Skeletal muscle tissue (tissue), 4 donors: ENCODE measurements around the gene CNTFR. TPM values are rescaled to one million over a fixed set of nuclear protein-coding genes. Genes with fewer than 3 reads are reported as not detected.

Source experiments
- H3K27ac ChIP-seq: one replicate; pipeline ENCODE4 v1.7.0; 2013; ENCODE audit warnings: mild to moderate bottlenecking, low read depth, low read length, inconsistent platforms
- H3K27me3 ChIP-seq, 3 donors: one replicate each; pipeline ENCODE4 v1.7.0; 2013; ENCODE audit warnings: low read length in 3 of 3; ENCODE audit not compliant: control insufficient read depth in 3 of 3, insufficient read depth in 3 of 3
- H3K36me3 ChIP-seq, 3 donors: one replicate each; pipeline ENCODE4 v1.7.0; 2013; ENCODE audit warnings: low read length in 3 of 3; ENCODE audit not compliant: control insufficient read depth in 3 of 3, insufficient read depth in 3 of 3
- H3K4me1 ChIP-seq, 3 donors: one replicate each; pipeline ENCODE4 v1.7.0; 2013; ENCODE audit warnings: low read length in 3 of 3, mild to moderate bottlenecking in 3 of 3; ENCODE audit not compliant: control insufficient read depth in 3 of 3, insufficient read depth in 3 of 3
- H3K4me3 ChIP-seq, 3 donors: one replicate each; pipeline ENCODE4 v1.7.0; 2013; ENCODE audit warnings: low read length in 3 of 3
- H3K9ac ChIP-seq, 3 donors: one replicate each; pipeline ENCODE4 v1.7.0; 2013; ENCODE audit warnings: low read length in 3 of 3, mild to moderate bottlenecking in 3 of 3, moderate library complexity in 2 of 3, low read depth in 1 of 3
- H3K9me3 ChIP-seq, 3 donors: one replicate each; pipeline ENCODE4 v1.7.0; 2013; ENCODE audit warnings: low read length in 3 of 3; ENCODE audit not compliant: control insufficient read depth in 3 of 3
- total RNA-seq: library from RNA; depleted of rRNA; stranded (reverse); fragments of >200 nt; gene quantifications from one replicate; pipeline ENCODE4 v1.2.3, GENCODE V29; 2014
- donor health status: Osteomylitis.

The CNTFR gene
- total RNA-seq, 1 donor from 2014 or later, result 3.1 TPM

DNA sequence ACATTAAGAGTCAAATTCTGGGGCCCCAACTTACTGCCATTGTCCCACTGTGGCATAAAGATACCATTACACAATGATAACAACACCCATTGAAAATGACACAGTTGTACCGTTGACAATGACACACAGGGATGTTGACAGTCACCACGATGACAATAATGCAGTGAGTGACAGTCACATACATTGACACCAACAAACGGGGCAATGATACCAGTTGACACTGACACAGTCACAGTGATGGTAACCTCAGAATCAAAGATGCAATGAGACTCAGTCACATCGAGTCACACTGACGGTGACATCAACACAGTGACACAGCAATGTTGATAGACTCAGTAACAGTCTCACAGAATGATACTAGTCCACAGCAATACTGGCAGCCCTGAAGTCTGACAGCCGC is 16.9 kb downstream of the CNTFR start:
- no peak overlapping the region for H3K4me3 ChIP-seq
- peaks cover 25 to 41% (median 39%) of the 10 kb centered on the region in 3 donors for H3K4me1 ChIP-seq
- peaks cover 0 to 13% (median 0%) of the 10 kb centered on the region in 3 donors for H3K27me3 ChIP-seq
- H3K9ac ChIP-seq, result no peak overlapping the region
- H3K9me3 ChIP-seq, result no peaks in the 10 kb centered on the region
- peaks cover 0 to 5% (median 0%) of the 10 kb centered on the region in 3 donors for H3K36me3 ChIP-seq
- H3K27ac ChIP-seq, result no peak overlapping the region

DNA sequence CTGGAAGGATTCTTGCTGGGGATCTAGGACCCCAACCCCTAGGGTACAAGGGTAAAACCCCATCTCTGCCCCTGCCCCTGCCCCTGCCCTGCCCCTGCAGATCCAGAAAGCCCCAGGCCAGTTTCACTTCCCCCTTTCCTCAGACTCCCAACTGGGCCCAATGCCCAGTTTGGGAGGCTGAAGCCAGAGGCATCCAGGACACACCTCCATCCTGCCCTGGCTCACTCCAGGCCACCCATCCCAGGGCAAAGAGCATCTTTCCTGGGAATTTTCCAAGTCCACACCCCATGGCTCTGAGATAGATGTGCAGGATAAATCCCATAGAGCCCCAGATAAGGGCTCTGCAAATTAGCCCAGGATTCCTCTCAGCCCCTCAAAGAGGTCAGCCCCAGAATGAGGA is 17.4 kb downstream of the CNTFR start:
- Histone ChIP-seq H3K4me3 (no peak overlapping the region), H3K9ac (no peak overlapping the region), H3K36me3 (peaks cover 0 to 5% (median 0%) of the 10 kb centered on the region in 3 donors), H3K9me3 (no peaks in the 10 kb centered on the region), H3K4me1 (peaks cover 28 to 46% (median 44%) of the 10 kb centered on the region in 3 donors), H3K27ac (no peak overlapping the region), H3K27me3 (peaks cover 0 to 11% (median 0%) of the 10 kb centered on the region in 3 donors)

DNA sequence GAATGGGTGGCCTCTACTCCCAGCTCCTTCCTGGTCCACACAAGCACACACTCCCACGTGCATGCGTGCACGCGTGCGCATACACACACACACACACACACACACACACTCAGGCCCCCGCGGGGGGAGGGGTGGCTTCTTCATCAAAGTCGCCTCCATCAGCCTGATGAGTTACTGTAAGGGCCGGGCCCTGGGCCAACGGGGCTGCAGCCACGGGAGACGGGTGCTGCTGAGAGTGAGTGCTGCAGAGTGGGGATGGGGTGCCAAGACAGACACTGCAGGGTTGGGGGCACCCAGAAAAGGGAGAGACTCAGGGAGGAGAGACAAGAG is 18.1 kb downstream of the CNTFR start:
- Histone ChIP-seq H3K27me3 (peaks cover 0 to 6% (median 0%) of the 10 kb centered on the region in 3 donors), H3K4me1 (peaks cover 30 to 53% (median 49%) of the 10 kb centered on the region in 3 donors), H3K4me3 (no peak overlapping the region), H3K27ac (no peak overlapping the region), H3K36me3 (peaks cover 0 to 5% (median 0%) of the 10 kb centered on the region in 3 donors), H3K9ac (peak overlapping the region in 2 of 3 donors; percentile 39 to 57), H3K9me3 (no peaks in the 10 kb centered on the region)

DNA sequence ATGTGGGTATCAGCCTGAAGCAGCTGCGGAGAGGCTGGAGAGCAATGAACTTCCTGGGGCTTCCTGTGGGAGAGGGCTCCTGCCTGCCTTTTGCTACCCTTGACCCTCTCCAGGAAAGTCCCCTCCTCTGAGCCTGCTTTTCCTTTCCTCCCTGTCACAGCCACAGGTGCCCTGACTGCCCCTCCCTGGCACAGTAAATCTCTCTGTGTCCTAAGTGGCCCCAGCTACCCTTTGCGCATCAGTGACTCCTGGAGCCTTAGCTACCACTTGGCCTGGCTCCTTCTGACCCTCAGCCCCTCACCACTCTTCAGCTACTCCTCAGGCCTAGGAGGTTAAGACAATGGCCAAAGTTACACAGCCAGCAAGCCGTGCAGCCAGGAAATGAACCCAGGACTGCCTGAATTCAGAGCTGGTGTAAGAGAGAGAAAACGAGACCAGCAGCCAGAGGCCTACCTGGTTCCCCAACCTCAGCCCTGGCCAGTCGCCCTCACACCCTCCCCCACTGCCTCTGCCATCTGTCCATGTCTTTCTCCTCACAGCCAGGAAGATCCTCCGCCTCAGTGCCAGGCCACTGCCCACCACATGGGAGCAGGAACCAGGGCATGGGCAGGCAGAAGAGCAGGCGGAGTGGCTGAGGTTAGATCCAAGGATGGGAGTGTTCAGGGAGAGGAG is 18.6 kb downstream of the CNTFR start:
- H3K27me3 ChIP-seq, result peaks cover 0 to 7% (median 0%) of the 10 kb centered on the region in 3 donors
- peak overlapping the region; percentile 36 for H3K27ac ChIP-seq
- H3K9me3 ChIP-seq, result no peaks in the 10 kb centered on the region
- peaks cover 0 to 4% (median 0%) of the 10 kb centered on the region in 3 donors for H3K36me3 ChIP-seq
- peak overlapping the region in 2 of 3 donors; percentile 39 to 57 for H3K9ac ChIP-seq
- H3K4me3 ChIP-seq, result no peak overlapping the region
- peaks cover 30 to 53% (median 49%) of the 10 kb centered on the region in 3 donors for H3K4me1 ChIP-seq

DNA sequence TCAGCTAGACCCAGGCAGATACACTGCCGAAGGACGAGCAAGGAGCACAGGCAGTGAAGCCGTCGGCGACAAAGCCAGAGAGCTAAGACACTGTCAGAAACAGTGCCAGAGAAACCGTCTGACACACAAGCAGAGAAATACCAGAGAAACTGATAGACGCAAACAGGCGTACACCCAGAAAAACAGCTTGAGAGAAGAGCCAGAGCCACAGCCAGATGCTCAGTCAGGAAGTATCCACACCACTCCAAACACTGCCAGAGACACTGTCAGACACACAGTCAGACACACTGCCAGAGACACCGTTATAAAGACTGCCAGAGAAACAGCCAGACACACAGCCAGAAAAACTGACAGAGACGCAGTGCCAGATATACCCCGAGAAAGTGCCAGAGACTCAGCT is 19.1 kb downstream of the CNTFR start:
- Histone ChIP-seq H3K9me3 (no peaks in the 10 kb centered on the region), H3K27ac (peak overlapping the region; percentile 36), H3K27me3 (peaks cover 0 to 7% (median 0%) of the 10 kb centered on the region in 3 donors), H3K4me3 (no peak overlapping the region), H3K36me3 (peaks cover 0 to 4% (median 0%) of the 10 kb centered on the region in 3 donors), H3K4me1 (peaks cover 30 to 53% (median 49%) of the 10 kb centered on the region in 3 donors), H3K9ac (peak overlapping the region in 1 of 3 donors; percentile 57)

DNA sequence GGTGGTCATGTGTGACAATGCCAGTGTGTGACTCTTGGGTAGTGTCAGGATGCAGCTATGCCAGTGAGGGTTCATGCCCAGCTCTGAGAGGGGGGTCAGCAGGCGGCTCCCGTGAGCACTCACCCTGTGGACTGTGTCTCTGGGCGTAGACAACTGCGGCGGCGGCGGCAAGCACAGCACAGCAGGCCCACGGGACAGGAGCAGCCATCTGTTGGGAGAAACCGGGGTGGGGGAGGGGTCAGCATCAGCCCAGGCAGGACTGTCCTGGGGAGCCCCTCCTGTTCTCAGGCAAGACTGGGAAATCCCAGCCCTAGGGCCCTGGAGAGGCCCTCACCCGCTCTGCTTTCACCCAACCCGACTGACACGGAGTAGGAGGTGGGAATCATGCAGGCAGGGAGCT is 20.8 kb downstream of the CNTFR start:
- H3K27ac ChIP-seq, result no peak overlapping the region
- H3K36me3 ChIP-seq, result peaks cover 0 to 8% (median 3%) of the 10 kb centered on the region in 3 donors
- H3K4me1 ChIP-seq, result peaks cover 30 to 53% (median 49%) of the 10 kb centered on the region in 3 donors

DNA sequence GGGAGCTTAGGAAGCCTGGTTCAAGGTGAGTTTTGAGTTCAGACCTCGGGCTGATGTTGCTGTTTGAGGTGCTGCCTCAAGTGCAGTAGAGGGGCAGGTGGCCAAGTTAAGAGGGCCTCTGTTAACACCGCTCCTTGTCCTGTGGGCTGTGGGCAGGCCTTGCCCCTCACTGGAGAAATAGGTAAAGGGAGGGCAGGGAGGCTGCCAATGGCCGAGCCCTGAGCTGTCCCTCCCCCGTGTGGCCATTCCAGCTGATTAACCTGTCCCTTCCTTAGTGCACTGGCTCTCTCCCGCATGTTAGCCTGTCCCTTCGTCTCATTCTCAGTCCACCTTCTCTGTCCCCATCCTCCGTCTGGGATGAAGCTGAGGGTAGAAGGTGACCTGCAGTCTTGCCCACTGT is 21.4 kb downstream of the CNTFR start:
- no peak overlapping the region for H3K9ac ChIP-seq
- no peak overlapping the region for H3K4me3 ChIP-seq
- peaks cover 0 to 7% (median 0%) of the 10 kb centered on the region in 3 donors for H3K27me3 ChIP-seq
- peaks cover 0 to 11% (median 3%) of the 10 kb centered on the region in 3 donors for H3K36me3 ChIP-seq
- peaks cover 30 to 53% (median 49%) of the 10 kb centered on the region in 3 donors for H3K4me1 ChIP-seq
- H3K27ac ChIP-seq, result no peak overlapping the region
- H3K9me3 ChIP-seq, result no peaks in the 10 kb centered on the region

More for the DNA sequence above, 20.8 kb downstream of the CNTFR start:
- Histone ChIP-seq H3K9ac (no peak overlapping the region), H3K9me3 (no peaks in the 10 kb centered on the region), H3K27me3 (peaks cover 0 to 7% (median 0%) of the 10 kb centered on the region in 3 donors), H3K4me3 (no peak overlapping the region)

DNA sequence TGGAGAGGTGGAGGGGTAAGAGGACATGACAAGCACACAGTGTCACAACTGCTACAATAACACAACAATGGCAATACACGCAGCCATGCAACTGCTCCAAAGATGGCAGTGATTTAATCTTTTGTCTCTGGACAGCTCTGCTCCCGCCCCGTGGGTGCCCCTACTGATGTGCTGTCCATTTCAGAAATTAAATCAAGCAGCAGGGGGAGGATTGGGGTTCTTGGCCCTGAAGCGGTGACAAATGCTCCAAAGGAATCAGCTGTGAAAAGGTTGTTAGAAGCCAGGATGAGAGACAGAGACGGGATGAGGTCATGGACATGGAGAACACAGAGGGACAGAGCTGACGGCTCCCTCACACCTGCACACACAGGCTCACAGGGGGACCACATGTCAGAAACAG is 22.6 kb downstream of the CNTFR start:
- H3K9ac ChIP-seq, result no peak overlapping the region
- H3K27ac ChIP-seq, result no peak overlapping the region
- H3K27me3 ChIP-seq, result peaks cover 0 to 7% (median 0%) of the 10 kb centered on the region in 3 donors
- H3K9me3 ChIP-seq, result no peaks in the 10 kb centered on the region
- peak overlapping the region in 1 of 3 donors; percentile 3 for H3K4me3 ChIP-seq
- H3K36me3 ChIP-seq, result peaks cover 0 to 12% (median 8%) of the 10 kb centered on the region in 3 donors
- H3K4me1 ChIP-seq, result peaks cover 34 to 48% (median 48%) of the 10 kb centered on the region in 3 donors

DNA sequence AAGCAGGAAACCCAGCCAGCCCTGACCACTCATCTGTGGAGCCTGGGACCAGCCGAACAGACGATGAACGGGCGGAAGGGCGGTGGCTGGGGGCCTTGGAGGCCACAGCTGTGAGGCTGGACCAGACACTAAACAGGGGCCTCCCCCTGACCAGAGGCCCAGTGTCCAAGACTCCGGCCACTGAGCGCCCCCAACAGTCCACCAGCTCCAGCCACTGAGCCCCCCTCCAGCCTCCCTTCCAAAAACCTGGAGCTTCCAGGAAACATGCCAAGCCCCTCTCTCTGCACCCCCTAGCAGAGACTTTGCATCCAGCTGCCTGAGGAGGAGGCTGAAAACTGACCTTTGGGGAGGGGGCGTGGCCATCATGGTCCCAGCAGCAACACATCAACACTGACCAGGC is 23.2 kb downstream of the CNTFR start:
- no peak overlapping the region for H3K4me3 ChIP-seq
- peaks cover 30 to 46% (median 45%) of the 10 kb centered on the region in 3 donors for H3K4me1 ChIP-seq
- H3K36me3 ChIP-seq, result peaks cover 0 to 12% (median 9%) of the 10 kb centered on the region in 3 donors
- H3K27ac ChIP-seq, result no peak overlapping the region
- peaks cover 0 to 7% (median 0%) of the 10 kb centered on the region in 3 donors for H3K27me3 ChIP-seq
- H3K9ac ChIP-seq, result no peak overlapping the region
- H3K9me3 ChIP-seq, result no peaks in the 10 kb centered on the region

DNA sequence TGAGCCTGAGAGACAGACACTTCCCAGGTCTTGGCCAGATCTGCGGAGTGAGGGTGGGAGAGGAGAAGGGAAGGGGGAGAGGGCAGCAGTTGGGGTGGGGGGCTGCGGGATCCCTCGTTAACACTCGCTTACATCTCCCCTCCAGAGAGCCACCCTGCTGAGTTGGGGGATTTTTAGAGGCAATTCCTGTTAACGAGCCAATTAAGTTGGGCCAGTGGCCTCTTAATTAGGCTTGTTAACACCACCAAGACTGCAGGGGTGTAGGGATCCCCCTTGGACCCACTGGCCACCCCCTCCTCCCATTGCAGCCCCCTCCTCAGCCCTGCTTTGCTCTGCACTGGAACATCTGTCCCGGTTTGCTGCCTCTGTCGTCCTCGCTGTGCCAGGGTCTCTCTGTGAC is 23.7 kb downstream of the CNTFR start:
- H3K27me3 ChIP-seq, result peaks cover 0 to 7% (median 0%) of the 10 kb centered on the region in 3 donors

More for the DNA sequence above, 23.7 kb downstream of the CNTFR start:
- H3K9me3 ChIP-seq, result no peaks in the 10 kb centered on the region
- H3K4me1 ChIP-seq, result peaks cover 29 to 46% (median 45%) of the 10 kb centered on the region in 3 donors
- no peak overlapping the region for H3K27ac ChIP-seq
- H3K4me3 ChIP-seq, result no peak overlapping the region
- H3K36me3 ChIP-seq, result peaks cover 0 to 12% (median 9%) of the 10 kb centered on the region in 3 donors
- no peak overlapping the region for H3K9ac ChIP-seq
